AG04449 (cell line): ENCODE data around the gene WDFY2.

Experiments
- CTCF ChIA-PET: fragments of 350-600 bp; formaldehyde crosslinking; extraction: SDS; loops from one replicate; lab custom pipeline; 2021; ENCODE audit warnings: antibody characterized with exemption; lab: Yijun Ruan, JAX
- POLR2A ChIA-PET: fragments of 400-600, 350-600 bp; formaldehyde crosslinking; extraction: SDS; loops from one replicate; lab custom pipeline; 2020; ENCODE audit warnings: antibody characterized with exemption, inconsistent platforms; lab: Yijun Ruan, JAX
- DNase-seq: peaks from one replicate; pipeline ENCODE4 v3.0.0-alpha.2; 2010; ENCODE audit warnings: low read depth, low spot score
- H3K4me3 ChIP-seq: 2 replicates; pipeline ENCODE4 v1.5.1; 2011; ENCODE audit warnings: low read depth, mild to moderate bottlenecking, control low read depth, low read length
- CTCF ChIP-seq: IDR thresholded peaks from one replicate; pipeline ENCODE4 v1.5.1; 2011; ENCODE audit warnings: mild to moderate bottlenecking, moderate library complexity, low read length, control low read depth, inconsistent platforms; ENCODE audit not compliant: insufficient read depth; ENCODE audit errors: missing control alignments

WDFY2 gene

GRCh38 chr13:51551416-51551815 lies 32.8 kb upstream of the WDFY2 start:
- no peak for TF ChIP-seq CTCF
- POLR2A ChIA-PET: no interaction called here
- no peak overlapping the region for H3K4me3 ChIP-seq
- CTCF ChIA-PET: interaction anchor here (1.1 to 1.4 kb wide), 2 partner anchors 175 to 180 kb away, joined by 3 to 4 read pairs; no protein-coding TSS in a partner anchor
- no peak for DNase-seq

GRCh38 chr13:51552027-51552426 lies 32.2 kb upstream of the WDFY2 start:
- no peak for DNase-seq
- ChIA-PET POLR2A (no interaction called here), CTCF (interaction anchor here (1.4 kb wide), 1 partner anchor 180 kb away, joined by 4 read pairs; no protein-coding TSS in a partner anchor)
- no peak for TF ChIP-seq CTCF
- no peak overlapping the region for H3K4me3 ChIP-seq

- ChIA-PET POLR2A (no interaction called here), CTCF (no interaction called here)
- H3K4me3 ChIP-seq: no peak overlapping the region
- TF ChIP-seq CTCF: no peak
- no peak for DNase-seq
Observed at GRCh38 chr13:51553531-51553930, 30.7 kb upstream of the WDFY2 start.

- no peak for DNase-seq
- TF ChIP-seq CTCF: no peak
- ChIA-PET CTCF (no interaction called here), POLR2A (no interaction called here)
- no peak overlapping the region for H3K4me3 ChIP-seq
Observed at GRCh38 chr13:51556740-51557139, 27.5 kb upstream of the WDFY2 start.

- no peak for TF ChIP-seq CTCF
- no peak overlapping the region for H3K4me3 ChIP-seq
- POLR2A ChIA-PET: interaction anchor here (1.0 kb wide), 1 partner anchor 104 kb away, joined by 3 read pairs; the partner anchor contains the start of gene INTS6
- no peak for DNase-seq
- CTCF ChIA-PET: no interaction called here
Observed at GRCh38 chr13:51557438-51557837, 26.8 kb upstream of the WDFY2 start.

- TF ChIP-seq CTCF: no peak
- POLR2A ChIA-PET: interaction anchor here (1.0 kb wide), 1 partner anchor 105 kb away, joined by 3 read pairs; the partner anchor contains the start of gene INTS6
- CTCF ChIA-PET: no interaction called here
- DNase-seq: peak; percentile 59
- peak overlapping the region; percentile 9 for H3K4me3 ChIP-seq
Observed at GRCh38 chr13:51557875-51558612, 26.2 kb upstream of the WDFY2 start.
